ENCODE data around the gene SLC28A3. TPM values are rescaled to one million over a fixed set of nuclear protein-coding genes. Genes with fewer than 3 reads are reported as not detected.

The SLC28A3 gene
- total and polyA plus RNA-seq, 2 donors from 2014 or later, result 1.0 TPM; not detected in 1

DNA sequence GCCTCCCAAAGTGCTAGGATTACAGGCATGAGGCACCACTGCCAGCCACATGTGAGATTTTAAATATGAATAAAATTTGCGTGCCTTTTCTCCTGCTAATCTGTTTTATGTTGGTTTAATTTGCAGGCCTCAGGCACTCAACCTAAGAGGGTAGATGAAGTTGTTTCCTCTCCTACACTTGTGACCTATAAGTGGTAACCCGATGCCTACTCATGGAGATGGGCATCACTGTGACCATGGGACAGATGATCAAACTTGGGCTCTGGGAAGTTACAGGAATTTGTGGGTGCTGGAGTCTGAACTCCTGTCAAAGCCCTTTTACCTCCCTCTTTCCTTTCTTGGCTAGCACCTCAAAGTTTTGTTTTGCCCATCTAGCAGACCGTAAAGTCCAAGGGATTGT is 1.1 kb downstream of the SLC28A3 start:
- intact Hi-C loops (cut with DNase I), result no loop called here
- Histone ChIP-seq H3K27me3 (ENCODE audit: control insufficient read depth, insufficient read depth, low read length) (no peaks in the 10 kb centered on the region), H3K9ac (ENCODE audit: low read length in 3 of 3) (no peak overlapping the region), H3K9me3 (ENCODE audit: control insufficient read depth in 2 of 3, insufficient read depth in 1 of 3, low read length in 3 of 3) (no peaks in the 10 kb centered on the region), H3K4me3 (ENCODE audit: low read length in 3 of 3) (no peak overlapping the region), H3K27ac (ENCODE audit: low read depth in 2 of 2, low read length in 2 of 2) (no peak overlapping the region), H3K4me1 (ENCODE audit: control insufficient read depth in 2 of 3, insufficient read depth in 2 of 3, low read depth in 1 of 3, low read length in 3 of 3) (no peaks in the 10 kb centered on the region), H3K36me3 (ENCODE audit: control insufficient read depth in 2 of 3, insufficient read depth in 3 of 3, low read length in 3 of 3) (no peaks in the 10 kb centered on the region)
- no peak for DNase-seq
- TF ChIP-seq, protein P1, sequence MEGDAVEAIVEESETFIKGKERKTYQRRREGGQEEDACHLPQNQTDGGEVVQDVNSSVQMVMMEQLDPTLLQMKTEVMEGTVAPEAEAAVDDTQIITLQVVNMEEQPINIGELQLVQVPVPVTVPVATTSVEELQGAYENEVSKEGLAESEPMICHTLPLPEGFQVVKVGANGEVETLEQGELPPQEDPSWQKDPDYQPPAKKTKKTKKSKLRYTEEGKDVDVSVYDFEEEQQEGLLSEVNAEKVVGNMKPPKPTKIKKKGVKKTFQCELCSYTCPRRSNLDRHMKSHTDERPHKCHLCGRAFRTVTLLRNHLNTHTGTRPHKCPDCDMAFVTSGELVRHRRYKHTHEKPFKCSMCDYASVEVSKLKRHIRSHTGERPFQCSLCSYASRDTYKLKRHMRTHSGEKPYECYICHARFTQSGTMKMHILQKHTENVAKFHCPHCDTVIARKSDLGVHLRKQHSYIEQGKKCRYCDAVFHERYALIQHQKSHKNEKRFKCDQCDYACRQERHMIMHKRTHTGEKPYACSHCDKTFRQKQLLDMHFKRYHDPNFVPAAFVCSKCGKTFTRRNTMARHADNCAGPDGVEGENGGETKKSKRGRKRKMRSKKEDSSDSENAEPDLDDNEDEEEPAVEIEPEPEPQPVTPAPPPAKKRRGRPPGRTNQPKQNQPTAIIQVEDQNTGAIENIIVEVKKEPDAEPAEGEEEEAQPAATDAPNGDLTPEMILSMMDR (IDR thresholded peaks at IDR 0.05; ENCODE audit: borderline replicate concordance, extremely low read depth, insufficient read depth), result no peak
- FAIRE-seq, result no peak

DNA sequence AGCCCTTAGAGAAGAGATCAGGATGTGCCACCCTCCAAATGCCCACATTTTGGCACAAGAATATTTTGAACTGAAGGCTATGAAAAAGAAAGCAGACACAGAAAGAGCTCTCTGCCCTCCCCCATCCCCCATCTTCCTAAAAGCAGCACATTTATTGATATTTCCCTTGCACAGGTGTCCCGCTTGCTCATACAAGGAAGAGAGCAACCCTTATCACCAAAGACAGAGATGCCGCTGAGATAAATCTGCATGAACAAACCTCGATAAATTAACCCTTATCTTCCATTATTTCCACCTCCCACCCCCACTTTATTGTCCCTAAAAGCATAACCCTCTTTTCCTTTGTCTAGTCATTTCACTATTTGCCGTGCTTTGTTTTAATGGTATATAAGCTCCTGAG is 1.8 kb downstream of the SLC28A3 start:
- FAIRE-seq (no peak), DNase-seq (no peak)
- intact Hi-C loops (cut with DNase I), result no loop called here
- no peaks in the 10 kb centered on the region for H3K4me1 ChIP-seq (ENCODE audit: control insufficient read depth in 2 of 3, insufficient read depth in 2 of 3, low read depth in 1 of 3, low read length in 3 of 3)
- H3K4me3 ChIP-seq (ENCODE audit: low read length in 3 of 3), result no peak overlapping the region
- TF ChIP-seq, protein P1 (IDR thresholded peaks at IDR 0.05; ENCODE audit: borderline replicate concordance, extremely low read depth, insufficient read depth), result no peak
- no peaks in the 10 kb centered on the region for H3K36me3 ChIP-seq (ENCODE audit: control insufficient read depth in 2 of 3, insufficient read depth in 3 of 3, low read length in 3 of 3)
- H3K27me3 ChIP-seq (ENCODE audit: control insufficient read depth, insufficient read depth, low read length), result no peaks in the 10 kb centered on the region
- no peak overlapping the region for H3K27ac ChIP-seq (ENCODE audit: low read depth in 2 of 2, low read length in 2 of 2)
- no peak overlapping the region for H3K9ac ChIP-seq (ENCODE audit: low read length in 3 of 3)
- no peaks in the 10 kb centered on the region for H3K9me3 ChIP-seq (ENCODE audit: control insufficient read depth in 2 of 3, insufficient read depth in 1 of 3, low read length in 3 of 3)

DNA sequence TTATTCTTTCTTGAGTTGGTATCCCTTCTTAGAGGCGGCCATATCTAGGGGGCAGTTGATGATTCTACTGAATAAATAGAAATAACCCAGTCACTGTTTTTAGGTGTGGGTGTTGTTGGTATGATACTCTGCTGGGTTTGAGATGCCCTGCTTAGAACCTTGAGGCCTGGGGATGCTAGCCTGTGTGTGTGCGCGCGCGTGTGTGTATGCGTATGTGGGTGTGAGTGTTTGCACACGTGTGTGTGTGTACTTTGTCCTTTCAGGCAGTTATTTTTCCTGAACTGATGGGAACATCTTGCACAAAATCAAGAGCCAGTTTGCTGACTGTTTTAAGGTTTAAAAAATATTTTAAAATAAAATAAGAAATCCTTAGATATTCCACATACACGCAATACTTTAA is 3.3 kb downstream of the SLC28A3 start:
- Histone ChIP-seq H3K4me1 (ENCODE audit: control insufficient read depth in 2 of 3, insufficient read depth in 2 of 3, low read depth in 1 of 3, low read length in 3 of 3) (no peaks in the 10 kb centered on the region), H3K9ac (ENCODE audit: low read length in 3 of 3) (no peak overlapping the region), H3K4me3 (ENCODE audit: low read length in 3 of 3) (no peak overlapping the region), H3K27me3 (ENCODE audit: control insufficient read depth, insufficient read depth, low read length) (no peaks in the 10 kb centered on the region), H3K9me3 (ENCODE audit: control insufficient read depth in 2 of 3, insufficient read depth in 1 of 3, low read length in 3 of 3) (no peaks in the 10 kb centered on the region), H3K27ac (ENCODE audit: low read depth in 2 of 2, low read length in 2 of 2) (no peak overlapping the region), H3K36me3 (ENCODE audit: control insufficient read depth in 2 of 3, insufficient read depth in 3 of 3, low read length in 3 of 3) (no peaks in the 10 kb centered on the region)
- FAIRE-seq, result no peak
- TF ChIP-seq, protein P1 (IDR thresholded peaks at IDR 0.05; ENCODE audit: borderline replicate concordance, extremely low read depth, insufficient read depth), result no peak
- intact Hi-C loops (cut with DNase I), result no loop called here
- DNase-seq, result no peak

All from kidney (tissue), 14 donors.